CD4-positive, CD25-positive, alpha-beta regulatory T cell (primary cell): ENCODE results near the gene TMEM181. TPM values are rescaled to one million over a fixed set of nuclear protein-coding genes. Genes with fewer than 3 reads are reported as not detected.

Experiments
- ATAC-seq, 2 donors: fragments of 150-1000 bp; cut with Tn5 transposase; one replicate each; pipeline ENCODE4 v1.10.0; 2021; ENCODE audit warnings: low read depth in 2 of 2, moderate number of reproducible peaks in 2 of 2, moderate library complexity in 1 of 2
- DNase-seq, 3 donors: peaks; one replicate each; pipeline versions ENCODE4 v3.0.0 to v3.0.0-alpha.2; 2012 to 2022; ENCODE audit warnings: mixed read lengths in 1 of 3
- H3K27ac ChIP-seq: one replicate; pipeline ENCODE4 v1.7.0; 2013; ENCODE audit warnings: mild to moderate bottlenecking, low read length; ENCODE audit not compliant: insufficient read depth, poor library complexity, severe bottlenecking
- H3K27me3 ChIP-seq: one replicate; pipeline ENCODE4 v1.7.0; 2013; ENCODE audit warnings: low read length; ENCODE audit not compliant: control insufficient read depth, insufficient read depth
- H3K36me3 ChIP-seq: one replicate; pipeline ENCODE4 v1.7.0; 2013; ENCODE audit warnings: mild to moderate bottlenecking, low read length, moderate library complexity; ENCODE audit not compliant: control insufficient read depth, insufficient read depth
- H3K4me1 ChIP-seq: 2 replicates; pipeline ENCODE4 v1.7.0; 2013; ENCODE audit warnings: mild to moderate bottlenecking, low read length; ENCODE audit not compliant: insufficient read depth, control insufficient read depth, poor library complexity, severe bottlenecking
- H3K4me3 ChIP-seq: one replicate; pipeline ENCODE4 v1.7.0; 2013; ENCODE audit warnings: low read depth, mild to moderate bottlenecking, low read length, moderate library complexity
- H3K9me3 ChIP-seq, 2 experiments: 1 replicate in 1 of 2; 2 replicates in 1 of 2; pipeline ENCODE4 v1.7.0; 2013; ENCODE audit warnings: low read length in 2 of 2, mild to moderate bottlenecking in 1 of 2, moderate library complexity in 1 of 2; ENCODE audit not compliant: control insufficient read depth in 2 of 2
- H3K27ac Mint-ChIP-seq, 3 donors: one replicate each; pipeline ENCODE4 v1.8.0; 2020 to 2022; ENCODE audit warnings: mild to moderate bottlenecking in 3 of 3, mixed read lengths in 3 of 3, moderate library complexity in 2 of 3
- H3K27me3 Mint-ChIP-seq: one replicate; pipeline ENCODE4 v1.8.0; 2022; ENCODE audit warnings: mild to moderate bottlenecking, mixed read lengths
- H3K36me3 Mint-ChIP-seq: one replicate; pipeline ENCODE4 v1.8.0; 2020; ENCODE audit warnings: mixed read lengths
- H3K4me1 Mint-ChIP-seq, 4 donors: one replicate each; pipeline ENCODE4 v1.8.0; 2020 to 2022; ENCODE audit warnings: mixed read lengths in 4 of 4, mild to moderate bottlenecking in 1 of 4
- H3K4me3 Mint-ChIP-seq, 4 donors: one replicate each; pipeline ENCODE4 v1.8.0; 2020 to 2022; ENCODE audit warnings: mild to moderate bottlenecking in 4 of 4, mixed read lengths in 4 of 4, moderate library complexity in 3 of 4
- H3K9me3 Mint-ChIP-seq, 7 donors: one replicate each; pipeline ENCODE4 v1.8.0; 2020 to 2022; ENCODE audit warnings: mixed read lengths in 7 of 7, mild to moderate bottlenecking in 3 of 7, moderate library complexity in 2 of 7
- polyA plus RNA-seq, 4 donors: library from polyadenylated mRNA; unstranded; fragments of 300-500 nt; fragmentation: Illumina TruSeq; gene quantifications; one replicate each; pipeline ENCODE4 v1.2.3, GENCODE V29; 2021
- total RNA-seq: library from RNA; stranded (reverse); gene quantifications from one replicate; pipeline ENCODE4 v1.2.3, GENCODE V29; 2022

The TMEM181 gene
- total RNA-seq (21.2 TPM), polyA plus RNA-seq (1 to 10 TPM; 4.9 to 5.7 (median 5.5) TPM)

GRCh38 chr6:158559895-158560835 lies at the start of gene TMEM181:
TSS of gene TMEM181 (plus strand) at chr6:158560091. CDS start at chr6:158560225, 134 bp downstream.
- H3K27me3 Mint-ChIP-seq = peaks cover 10% of the 10 kb centered on the region
- peak within 1 kb of the TSS; percentile 85 for H3K27ac ChIP-seq
- H3K36me3 Mint-ChIP-seq = peaks cover 13% of the 10 kb centered on the region
- no peaks in the 10 kb centered on the region for H3K36me3 ChIP-seq
- peak within 1 kb of the TSS; percentile 86 to 97 (median 92) for H3K27ac Mint-ChIP-seq
- peak within 1 kb of the TSS; percentile 86 for H3K4me3 ChIP-seq
- H3K4me1 ChIP-seq = peaks cover 44% of the 10 kb centered on the region
- H3K9me3 Mint-ChIP-seq = no peaks in the 10 kb centered on the region
- H3K4me3 Mint-ChIP-seq = peak within 1 kb of the TSS; percentile 95 to 98 (median 96)
- no peaks in the 10 kb centered on the region for H3K9me3 ChIP-seq
- H3K4me1 Mint-ChIP-seq = peaks cover 25 to 55% (median 39%) of the 10 kb centered on the region in 4 donors
- DNase-seq (peak; percentile 83 to 93 (median 86)), ATAC-seq (peak; percentile 91 to 92)
- no peaks in the 10 kb centered on the region for H3K27me3 ChIP-seq

- Mint-ChIP-seq H3K9me3 (no peaks in the 10 kb centered on the region), H3K27me3 (peaks cover 4% of the 10 kb centered on the region), H3K4me1 (peaks cover 8 to 27% (median 12%) of the 10 kb centered on the region in 4 donors), H3K4me3 (no peak overlapping the region), H3K27ac (no peak overlapping the region), H3K36me3 (peaks cover 5% of the 10 kb centered on the region)
- Histone ChIP-seq H3K27me3 (no peaks in the 10 kb centered on the region), H3K4me3 (no peak overlapping the region), H3K27ac (no peak overlapping the region), H3K9me3 (no peaks in the 10 kb centered on the region), H3K36me3 (no peaks in the 10 kb centered on the region), H3K4me1 (peaks cover 11% of the 10 kb centered on the region)
- no peak for ATAC-seq
- DNase-seq = no peak
Observed at GRCh38 chr6:158512809-158513208, 47.1 kb upstream of the TMEM181 start.

- no peaks in the 10 kb centered on the region for H3K9me3 Mint-ChIP-seq
- no peaks in the 10 kb centered on the region for H3K36me3 ChIP-seq
- peak overlapping the region in 1 of 3 donors; percentile 78 for H3K27ac Mint-ChIP-seq
- no peak overlapping the region for H3K4me3 Mint-ChIP-seq
- H3K4me1 Mint-ChIP-seq = peaks cover 13 to 37% (median 21%) of the 10 kb centered on the region in 4 donors
- H3K27ac ChIP-seq = no peak overlapping the region
- no peak for ATAC-seq
- DNase-seq = peak in 1 of 3 donors; percentile 46
- H3K27me3 Mint-ChIP-seq = peaks cover 13% of the 10 kb centered on the region
- no peaks in the 10 kb centered on the region for H3K36me3 Mint-ChIP-seq
- H3K9me3 ChIP-seq = no peaks in the 10 kb centered on the region
- no peak overlapping the region for H3K4me3 ChIP-seq
- no peaks in the 10 kb centered on the region for H3K27me3 ChIP-seq
- peaks cover 22% of the 10 kb centered on the region for H3K4me1 ChIP-seq
Observed at GRCh38 chr6:158514176-158514575, 45.7 kb upstream of the TMEM181 start.

GRCh38 chr6:158514991-158515390 lies 44.9 kb upstream of the TMEM181 start:
- peak overlapping the region in 1 of 3 donors; percentile 46 for H3K27ac Mint-ChIP-seq
- H3K4me1 ChIP-seq = peaks cover 22% of the 10 kb centered on the region
- DNase-seq (no peak), ATAC-seq (no peak)
- H3K27ac ChIP-seq = no peak overlapping the region
- H3K36me3 ChIP-seq = no peaks in the 10 kb centered on the region
- H3K4me3 ChIP-seq = no peak overlapping the region
- no peaks in the 10 kb centered on the region for H3K9me3 Mint-ChIP-seq
- peaks cover 5% of the 10 kb centered on the region for H3K27me3 ChIP-seq
- peaks cover 13 to 37% (median 21%) of the 10 kb centered on the region in 4 donors for H3K4me1 Mint-ChIP-seq
- peaks cover 13% of the 10 kb centered on the region for H3K27me3 Mint-ChIP-seq
- peak overlapping the region in 1 of 4 donors; percentile 0 for H3K4me3 Mint-ChIP-seq
- H3K9me3 ChIP-seq = no peaks in the 10 kb centered on the region
- no peaks in the 10 kb centered on the region for H3K36me3 Mint-ChIP-seq

GRCh38 chr6:158516098-158516497 lies 43.8 kb upstream of the TMEM181 start:
- Mint-ChIP-seq H3K4me1 (peaks cover 13 to 37% (median 21%) of the 10 kb centered on the region in 4 donors), H3K9me3 (no peaks in the 10 kb centered on the region), H3K27ac (no peak overlapping the region), H3K27me3 (peaks cover 13% of the 10 kb centered on the region), H3K4me3 (peak overlapping the region in 1 of 4 donors; percentile 23), H3K36me3 (no peaks in the 10 kb centered on the region)
- H3K4me1 ChIP-seq = peaks cover 22% of the 10 kb centered on the region
- no peak for ATAC-seq
- no peak overlapping the region for H3K27ac ChIP-seq
- H3K9me3 ChIP-seq = no peaks in the 10 kb centered on the region
- DNase-seq = no peak
- no peak overlapping the region for H3K4me3 ChIP-seq
- peaks cover 5% of the 10 kb centered on the region for H3K27me3 ChIP-seq
- no peaks in the 10 kb centered on the region for H3K36me3 ChIP-seq

GRCh38 chr6:158517038-158517437 lies 42.9 kb upstream of the TMEM181 start:
- Histone ChIP-seq H3K4me3 (no peak overlapping the region), H3K36me3 (no peaks in the 10 kb centered on the region), H3K4me1 (peaks cover 22% of the 10 kb centered on the region), H3K9me3 (no peaks in the 10 kb centered on the region), H3K27ac (no peak overlapping the region), H3K27me3 (peaks cover 5% of the 10 kb centered on the region)
- Mint-ChIP-seq H3K27ac (no peak overlapping the region), H3K27me3 (peaks cover 19% of the 10 kb centered on the region), H3K36me3 (no peaks in the 10 kb centered on the region), H3K4me3 (no peak overlapping the region), H3K9me3 (no peaks in the 10 kb centered on the region), H3K4me1 (peaks cover 13 to 37% (median 21%) of the 10 kb centered on the region in 4 donors)
- no peak for ATAC-seq
- DNase-seq = no peak

GRCh38 chr6:158517581-158517980 lies 42.3 kb upstream of the TMEM181 start:
- no peak for DNase-seq

More at GRCh38 chr6:158517581-158517980, 42.3 kb upstream of the TMEM181 start:
- Mint-ChIP-seq H3K4me1 (peaks cover 13 to 35% (median 21%) of the 10 kb centered on the region in 4 donors), H3K4me3 (peak overlapping the region in 3 of 4 donors; percentile 19 to 66 (median 31)), H3K27ac (no peak overlapping the region), H3K27me3 (peaks cover 19% of the 10 kb centered on the region), H3K9me3 (no peaks in the 10 kb centered on the region), H3K36me3 (no peaks in the 10 kb centered on the region)
- H3K27ac ChIP-seq = no peak overlapping the region
- no peak overlapping the region for H3K4me3 ChIP-seq
- H3K4me1 ChIP-seq = peaks cover 22% of the 10 kb centered on the region
- peaks cover 7% of the 10 kb centered on the region for H3K27me3 ChIP-seq
- H3K9me3 ChIP-seq = no peaks in the 10 kb centered on the region
- no peaks in the 10 kb centered on the region for H3K36me3 ChIP-seq
- ATAC-seq = no peak
